ENCODE data around the gene WIZ. TPM values are rescaled to one million over a fixed set of nuclear protein-coding genes. Genes with fewer than 3 reads are reported as not detected.
"Not testable (repeated sequence)": the region's sequence is repeated elsewhere in the genome, so short reads cannot be mapped to it uniquely, and the experiment has no call there.

The WIZ gene
- total and polyA plus RNA-seq, 2 donors (not counting 1 experiment from before 2014, with no cell fraction given), result 15.0 to 24.8 TPM

DNA sequence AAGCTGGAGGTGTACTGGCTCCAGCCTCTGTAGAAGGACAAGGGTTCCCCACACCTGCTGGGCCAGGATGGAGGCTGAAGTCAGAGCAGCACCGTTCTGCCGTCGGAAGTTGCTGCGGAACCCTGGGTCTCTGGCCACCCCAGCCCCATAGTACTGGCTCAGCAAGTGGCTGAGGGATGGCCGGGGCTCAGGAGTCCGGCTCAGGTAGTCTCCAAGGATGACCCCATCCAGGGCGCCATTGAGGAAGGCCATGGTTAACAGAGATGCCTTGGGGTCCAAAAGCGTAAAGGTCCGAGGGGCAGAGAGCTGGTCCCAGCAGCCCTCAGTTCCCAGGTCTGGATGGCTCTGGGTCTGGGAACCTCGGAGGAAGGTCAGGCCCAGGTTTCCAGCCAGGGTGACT is 25.9 kb upstream of the WIZ start:
- intact Hi-C loops (cut with micrococcal nuclease), result no loop called here
- no peak overlapping the region for H3K4me3 ChIP-seq (ENCODE audit: control extremely low read depth in 1 of 5, extremely low read depth in 1 of 5, insufficient read depth in 1 of 5, low read depth in 2 of 5, low read length in 4 of 5)
- H3K36me3 ChIP-seq (replicated peaks in 1 of 2; ENCODE audit: control extremely low read depth in 1 of 2, control insufficient read depth in 1 of 2, extremely low read depth in 1 of 2, insufficient read depth in 2 of 2, low read length in 1 of 2), result no peaks in the 10 kb centered on the region
- no peaks in the 10 kb centered on the region for H3K79me2 ChIP-seq (ENCODE audit: control insufficient read depth, insufficient read depth, low read length)
- Mint-ChIP-seq H3K27me3 (peaks cover 9% of the 10 kb centered on the region), H3K27ac (no peak overlapping the region), H3K4me1 (no peaks in the 10 kb centered on the region), H3K9me3 (ENCODE audit: insufficient read depth) (no peaks in the 10 kb centered on the region), H3K4me3 (no peak overlapping the region)
- H2AFZ ChIP-seq (ENCODE audit: insufficient read depth, low read depth, low read length, poor library complexity, severe bottlenecking), result no peak overlapping the region
- no peak overlapping the region for H3K27ac ChIP-seq (ENCODE audit: low read length in 2 of 2)
- DNase-seq, result no peak
- ChIA-PET CTCF (no interaction called here), POLR2A (interaction anchor here (0.6 kb wide), 1 partner anchor 224 kb away, joined by 3 read pairs; no protein-coding TSS in a partner anchor)
- H3K4me1 ChIP-seq (ENCODE audit: control insufficient read depth in 2 of 2, insufficient read depth in 2 of 2, low read length in 2 of 2), result no peaks in the 10 kb centered on the region
- ATAC-seq (ENCODE audit: low read depth), result no peak
- WGBS (ENCODE audit: insufficient coverage), result 98% methylated on average over 10 of the region's 10 CpGs
- H3K9me3 ChIP-seq (ENCODE audit: control extremely low read depth in 1 of 3, control insufficient read depth in 2 of 3, insufficient read depth in 1 of 3, low read length in 2 of 3), result peaks cover 0 to 15% (median 0%) of the 10 kb centered on the region in 3 donors
- H3K4me2 ChIP-seq (replicated peaks; ENCODE audit: low read depth, low read length, poor library complexity, severe bottlenecking), result no peak overlapping the region
- TF ChIP-seq EZH2 (IDR thresholded peaks at IDR 0.05; ENCODE audit: borderline replicate concordance, insufficient read depth, low read depth, low read length, poor library complexity, severe bottlenecking), result no peak
- TF ChIP-seq, protein P1, sequence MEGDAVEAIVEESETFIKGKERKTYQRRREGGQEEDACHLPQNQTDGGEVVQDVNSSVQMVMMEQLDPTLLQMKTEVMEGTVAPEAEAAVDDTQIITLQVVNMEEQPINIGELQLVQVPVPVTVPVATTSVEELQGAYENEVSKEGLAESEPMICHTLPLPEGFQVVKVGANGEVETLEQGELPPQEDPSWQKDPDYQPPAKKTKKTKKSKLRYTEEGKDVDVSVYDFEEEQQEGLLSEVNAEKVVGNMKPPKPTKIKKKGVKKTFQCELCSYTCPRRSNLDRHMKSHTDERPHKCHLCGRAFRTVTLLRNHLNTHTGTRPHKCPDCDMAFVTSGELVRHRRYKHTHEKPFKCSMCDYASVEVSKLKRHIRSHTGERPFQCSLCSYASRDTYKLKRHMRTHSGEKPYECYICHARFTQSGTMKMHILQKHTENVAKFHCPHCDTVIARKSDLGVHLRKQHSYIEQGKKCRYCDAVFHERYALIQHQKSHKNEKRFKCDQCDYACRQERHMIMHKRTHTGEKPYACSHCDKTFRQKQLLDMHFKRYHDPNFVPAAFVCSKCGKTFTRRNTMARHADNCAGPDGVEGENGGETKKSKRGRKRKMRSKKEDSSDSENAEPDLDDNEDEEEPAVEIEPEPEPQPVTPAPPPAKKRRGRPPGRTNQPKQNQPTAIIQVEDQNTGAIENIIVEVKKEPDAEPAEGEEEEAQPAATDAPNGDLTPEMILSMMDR (IDR thresholded peaks at IDR 0.05), result no peak
- no peaks in the 10 kb centered on the region for H4K20me1 ChIP-seq (ENCODE audit: control insufficient read depth, insufficient read depth, low read length, poor library complexity, severe bottlenecking)
- no peak overlapping the region for H3K9ac ChIP-seq (ENCODE audit: low read length)
- H3K27me3 ChIP-seq (replicated peaks in 1 of 4; ENCODE audit: control extremely low read depth in 1 of 4, control insufficient read depth in 3 of 4, insufficient read depth in 4 of 4, low read length in 3 of 4), result peaks cover 0 to 6% (median 0%) of the 10 kb centered on the region in 4 experiments

DNA sequence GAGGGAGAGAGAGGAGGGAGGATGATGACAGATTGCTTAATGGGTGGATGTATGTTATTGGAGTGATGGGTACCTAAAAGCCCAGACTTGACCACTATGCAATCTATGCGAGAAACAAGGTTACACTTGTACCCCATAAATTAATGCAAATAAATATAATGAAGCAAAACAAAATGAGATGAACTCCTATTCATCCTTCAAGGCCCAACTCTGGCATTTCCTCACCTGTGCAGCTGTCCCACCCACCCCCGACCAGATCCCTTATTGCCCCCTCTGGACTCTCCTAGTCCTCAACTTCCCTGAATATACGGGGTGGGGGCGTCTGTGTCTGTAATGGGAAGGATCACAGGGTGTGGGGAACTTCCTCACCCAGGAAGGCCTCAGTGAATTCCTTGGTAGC is 25.4 kb upstream of the WIZ start:
- Mint-ChIP-seq H3K9me3 (ENCODE audit: insufficient read depth) (no peaks in the 10 kb centered on the region), H3K4me1 (peaks cover under 1% of the 10 kb centered on the region)
- DNase-seq, result no peak

DNA sequence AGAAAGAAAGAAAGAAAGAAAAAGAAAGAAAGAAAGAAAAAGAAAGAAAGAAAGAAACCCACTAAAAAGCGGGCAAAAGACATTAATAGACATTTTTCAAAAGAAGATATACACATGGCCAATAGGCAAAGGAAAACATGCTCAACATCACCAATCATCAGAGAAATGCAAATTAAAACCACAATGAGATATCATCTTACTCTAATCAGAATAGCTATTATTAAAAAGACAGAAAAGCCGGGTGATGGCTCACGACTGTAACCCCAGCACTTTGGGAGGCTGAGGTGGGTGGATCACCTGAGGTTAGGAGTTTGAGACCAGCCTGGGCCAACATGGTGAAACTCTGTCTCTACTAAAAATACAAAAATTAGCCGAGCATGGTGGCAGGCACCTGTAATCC is 24.1 kb upstream of the WIZ start:
- peaks cover 0 to 21% (median 0%) of the 10 kb centered on the region in 3 donors for H3K9me3 ChIP-seq (ENCODE audit: control extremely low read depth in 1 of 3, control insufficient read depth in 2 of 3, insufficient read depth in 1 of 3, low read length in 2 of 3)
- DNase-seq; H3K27ac Mint-ChIP-seq; H3K4me2 ChIP-seq (replicated peaks; ENCODE audit: low read depth, low read length, poor library complexity, severe bottlenecking); H4K20me1 ChIP-seq (ENCODE audit: control insufficient read depth, insufficient read depth, low read length, poor library complexity, severe bottlenecking); CTCF ChIA-PET; H3K9me3 Mint-ChIP-seq (ENCODE audit: insufficient read depth); H3K4me3 Mint-ChIP-seq; intact Hi-C loops (cut with micrococcal nuclease); H3K79me2 ChIP-seq (ENCODE audit: control insufficient read depth, insufficient read depth, low read length); H3K27ac ChIP-seq (ENCODE audit: low read length in 2 of 2); ATAC-seq (ENCODE audit: low read depth); H3K4me3 ChIP-seq (ENCODE audit: control extremely low read depth in 1 of 5, extremely low read depth in 1 of 5, insufficient read depth in 1 of 5, low read depth in 2 of 5, low read length in 4 of 5); H3K9ac ChIP-seq (ENCODE audit: low read length); POLR2A ChIA-PET; H2AFZ ChIP-seq (ENCODE audit: insufficient read depth, low read depth, low read length, poor library complexity, severe bottlenecking); H3K36me3 ChIP-seq (replicated peaks in 1 of 2; ENCODE audit: control extremely low read depth in 1 of 2, control insufficient read depth in 1 of 2, extremely low read depth in 1 of 2, insufficient read depth in 2 of 2, low read length in 1 of 2): not testable (repeated sequence)
- peaks cover 0 to 24% (median 5%) of the 10 kb centered on the region in 4 experiments for H3K27me3 ChIP-seq (replicated peaks in 1 of 4; ENCODE audit: control extremely low read depth in 1 of 4, control insufficient read depth in 3 of 4, insufficient read depth in 4 of 4, low read length in 3 of 4)
- peaks cover 12% of the 10 kb centered on the region for H3K4me1 Mint-ChIP-seq
- WGBS (ENCODE audit: insufficient coverage), result 100% methylated on average over 1 of the region's 4 CpGs
- peaks cover 12 to 13% of the 10 kb centered on the region in 2 donors for H3K4me1 ChIP-seq (ENCODE audit: control insufficient read depth in 2 of 2, insufficient read depth in 2 of 2, low read length in 2 of 2)
- peaks cover 19% of the 10 kb centered on the region for H3K27me3 Mint-ChIP-seq

More for the DNA sequence above, 25.4 kb upstream of the WIZ start:
- H3K4me3 ChIP-seq (ENCODE audit: control extremely low read depth in 1 of 5, extremely low read depth in 1 of 5, insufficient read depth in 1 of 5, low read depth in 2 of 5, low read length in 4 of 5), result no peak overlapping the region
- no peaks in the 10 kb centered on the region for H3K79me2 ChIP-seq (ENCODE audit: control insufficient read depth, insufficient read depth, low read length)
- CTCF ChIA-PET, result no interaction called here
- 80% methylated on average over 1 of the region's 4 CpGs for WGBS (ENCODE audit: insufficient coverage)
- no peaks in the 10 kb centered on the region for H4K20me1 ChIP-seq (ENCODE audit: control insufficient read depth, insufficient read depth, low read length, poor library complexity, severe bottlenecking)
- TF ChIP-seq, protein P1 (IDR thresholded peaks at IDR 0.05), result no peak
- no peak for TF ChIP-seq EZH2 (IDR thresholded peaks at IDR 0.05; ENCODE audit: borderline replicate concordance, insufficient read depth, low read depth, low read length, poor library complexity, severe bottlenecking)
- no peak for ATAC-seq (ENCODE audit: low read depth)
- H3K27ac ChIP-seq (ENCODE audit: low read length in 2 of 2), result no peak overlapping the region
- intact Hi-C loops (cut with micrococcal nuclease), result no loop called here
- Mint-ChIP-seq H3K4me3 (no peak overlapping the region), H3K27me3 (peaks cover 9% of the 10 kb centered on the region), H3K27ac (no peak overlapping the region)
- H3K4me1 ChIP-seq (ENCODE audit: control insufficient read depth in 2 of 2, insufficient read depth in 2 of 2, low read length in 2 of 2), result peaks cover 0 to under 1% of the 10 kb centered on the region in 2 donors
- H3K36me3 ChIP-seq (replicated peaks in 1 of 2; ENCODE audit: control extremely low read depth in 1 of 2, control insufficient read depth in 1 of 2, extremely low read depth in 1 of 2, insufficient read depth in 2 of 2, low read length in 1 of 2), result no peaks in the 10 kb centered on the region
- H3K4me2 ChIP-seq (replicated peaks; ENCODE audit: low read depth, low read length, poor library complexity, severe bottlenecking), result no peak overlapping the region
- POLR2A ChIA-PET, result interaction anchor here (0.6 kb wide), 1 partner anchor 224 kb away, joined by 3 read pairs; no protein-coding TSS in a partner anchor
- H2AFZ ChIP-seq (ENCODE audit: insufficient read depth, low read depth, low read length, poor library complexity, severe bottlenecking), result no peak overlapping the region
- H3K9me3 ChIP-seq (ENCODE audit: control extremely low read depth in 1 of 3, control insufficient read depth in 2 of 3, insufficient read depth in 1 of 3, low read length in 2 of 3), result peaks cover 0 to 15% (median 0%) of the 10 kb centered on the region in 3 donors
- H3K9ac ChIP-seq (ENCODE audit: low read length), result no peak overlapping the region
- peaks cover 0 to 10% (median 0%) of the 10 kb centered on the region in 4 experiments for H3K27me3 ChIP-seq (replicated peaks in 1 of 4; ENCODE audit: control extremely low read depth in 1 of 4, control insufficient read depth in 3 of 4, insufficient read depth in 4 of 4, low read length in 3 of 4)

Data from B cell (primary cell).